RCC 7860 (cell line): ENCODE measurements around the gene BBOX1.
"Not testable (repeated sequence)": the region's sequence is repeated elsewhere in the genome, so short reads cannot be mapped to it uniquely, and the experiment has no call there.

Experiments
- DNase-seq: peaks from one replicate; pipeline ENCODE4 v3.0.0-alpha.2; 2015; ENCODE audit warnings: low spot score
- FAIRE-seq: peaks from 2 replicates; lab custom pipeline; 2012; peaks lifted over from hg19 to GRCh38; lab: Jason Lieb, UNC

The BBOX1 gene

DNA sequence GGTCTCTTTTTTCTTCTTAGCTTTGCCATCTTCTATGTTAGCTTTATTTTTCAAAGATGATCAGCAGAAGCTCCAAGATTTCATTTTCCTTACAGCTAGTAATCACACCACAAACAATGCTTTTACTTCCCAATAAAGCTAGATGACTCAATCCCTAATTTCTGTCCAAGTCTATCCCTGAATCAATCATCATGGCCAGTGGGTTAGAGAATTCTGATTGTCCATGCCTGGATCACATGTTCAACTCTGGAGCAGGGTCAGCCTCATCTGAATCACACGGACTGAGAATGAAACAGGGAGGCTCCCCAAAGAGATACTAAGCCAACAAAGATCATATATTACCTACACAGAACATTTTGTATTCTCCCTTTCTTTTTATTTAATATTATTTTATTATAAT lies 79.6 kb downstream of the BBOX1 start:
- FAIRE-seq (no peak), DNase-seq (no peak)

DNA sequence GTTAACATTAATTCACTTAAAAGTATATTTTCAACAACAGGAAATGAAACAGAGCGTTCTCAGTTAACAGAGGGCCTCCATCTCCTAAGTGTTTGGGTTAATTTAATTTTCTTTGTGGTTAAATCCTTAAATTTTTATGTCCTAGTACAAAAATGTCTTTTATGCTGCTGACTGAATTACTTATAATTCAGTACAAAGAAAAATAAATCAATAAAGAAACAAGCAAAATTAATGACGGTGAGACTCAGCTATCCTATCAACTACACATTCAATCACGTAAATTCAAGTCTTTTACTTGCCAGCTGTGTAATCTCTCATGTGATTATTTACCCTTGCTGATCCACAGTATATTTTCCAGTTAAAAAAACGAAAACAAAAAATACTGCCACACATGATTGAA lies 81.4 kb downstream of the BBOX1 start:
- DNase-seq, result no peak

GRCh38 chr11:27124514-27125264 lies 84.1 kb downstream of the BBOX1 start:
- DNase-seq (no peak), FAIRE-seq (no peak)

More for the DNA sequence above, 81.4 kb downstream of the BBOX1 start:
- no peak for FAIRE-seq

- FAIRE-seq (no peak), DNase-seq (no peak)
Observed at GRCh38 chr11:27129686-27130085, 89.1 kb downstream of the BBOX1 start.

DNA sequence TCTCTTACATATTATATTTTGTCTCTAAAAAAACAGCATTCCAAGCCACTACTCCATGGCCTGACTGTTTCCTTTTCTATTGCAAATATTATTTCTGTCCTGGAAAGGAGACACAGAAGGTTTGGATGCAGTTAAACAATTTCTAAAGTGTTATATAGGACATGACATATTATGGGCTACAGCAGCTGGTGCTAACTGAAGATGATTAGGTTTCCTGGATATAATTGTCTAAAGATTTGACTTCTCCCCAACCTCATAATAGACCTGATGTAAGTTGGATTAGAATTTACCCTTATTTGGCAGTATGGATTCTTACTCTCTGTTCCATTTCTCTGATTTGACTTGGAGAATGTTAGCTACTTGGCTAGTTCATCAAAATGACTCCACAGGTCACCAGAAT lies 90.2 kb downstream of the BBOX1 start:
- DNase-seq, result no peak
- FAIRE-seq, result no peak

DNA sequence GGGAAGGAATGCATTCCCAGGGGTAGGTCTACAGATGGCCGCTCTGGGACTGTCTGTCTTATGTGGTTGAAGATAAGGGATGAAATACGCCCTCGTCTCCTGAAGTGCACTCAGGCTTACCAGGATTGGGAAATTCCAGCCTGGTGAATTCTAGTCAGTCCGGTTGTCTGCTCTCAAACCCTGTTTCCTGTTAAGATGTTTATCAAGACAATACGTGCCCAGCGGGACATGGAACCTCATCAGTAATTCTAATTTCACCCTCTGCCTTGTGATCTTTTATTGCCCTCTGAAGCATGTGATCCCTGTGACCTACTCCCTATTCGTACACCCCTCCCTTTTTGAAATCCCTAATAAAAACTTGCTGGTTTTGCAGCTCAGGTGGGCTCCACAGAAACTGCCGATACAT lies 95.3 kb downstream of the BBOX1 start:
- DNase-seq, FAIRE-seq: not testable (repeated sequence)

GRCh38 chr11:27138716-27139115 lies 98.1 kb downstream of the BBOX1 start:
- DNase-seq (no peak), FAIRE-seq (no peak)

DNA sequence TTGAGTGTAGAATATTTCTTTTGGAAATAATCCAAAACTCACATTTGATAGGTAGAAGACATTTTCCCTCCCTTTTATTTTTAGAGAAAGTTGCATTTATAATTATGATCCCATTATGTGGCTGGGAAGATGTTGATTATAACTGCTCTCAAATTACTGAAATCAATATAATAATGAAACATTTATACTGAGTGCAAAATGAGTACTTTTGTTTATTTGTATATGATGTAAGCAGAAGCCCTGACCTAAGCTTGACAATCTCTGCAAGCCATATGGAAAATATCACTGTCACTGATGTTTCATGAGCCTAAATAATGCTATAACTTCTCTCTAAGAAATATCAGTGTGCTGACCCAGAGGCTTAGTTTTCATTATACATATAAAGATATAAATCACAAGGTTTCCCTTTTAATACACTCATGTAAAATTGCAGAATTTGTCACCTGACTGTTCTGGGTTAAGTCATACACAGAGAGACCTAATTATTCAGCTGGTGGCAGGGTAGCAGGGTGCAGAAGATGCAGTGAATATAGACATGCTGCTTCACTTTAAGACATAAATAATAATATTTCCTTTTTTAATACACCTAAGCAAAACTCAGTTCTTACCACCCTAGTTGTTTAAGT lies 99.2 kb downstream of the BBOX1 start:
- DNase-seq (no peak), FAIRE-seq (no peak)

GRCh38 chr11:27141576-27141975 lies 101.0 kb downstream of the BBOX1 start:
- FAIRE-seq (no peak), DNase-seq (no peak)

DNA sequence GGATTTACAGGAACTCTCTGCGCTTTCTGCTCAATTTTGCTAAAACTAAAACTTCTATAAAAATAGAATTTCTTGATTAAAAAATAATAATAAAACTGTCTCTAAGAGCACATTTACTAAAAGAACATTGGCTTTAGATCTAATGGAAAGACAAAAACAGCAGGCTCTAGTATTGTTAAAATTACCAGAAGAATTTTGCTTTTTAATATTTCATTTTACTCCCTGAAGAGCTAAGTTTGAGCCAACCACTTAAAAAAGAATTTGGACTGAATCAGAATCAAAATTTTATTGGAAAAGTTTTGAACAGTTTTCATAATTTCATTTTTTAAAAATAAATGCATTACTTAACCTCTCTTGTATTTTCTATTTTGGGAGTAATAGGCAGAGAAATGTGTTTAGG lies 107.3 kb downstream of the BBOX1 start:
- no peak for FAIRE-seq

GRCh38 chr11:27148506-27148905 lies 107.9 kb downstream of the BBOX1 start:
- FAIRE-seq (no peak), DNase-seq (no peak)

More for the DNA sequence above, 107.3 kb downstream of the BBOX1 start:
- DNase-seq, result no peak

DNA sequence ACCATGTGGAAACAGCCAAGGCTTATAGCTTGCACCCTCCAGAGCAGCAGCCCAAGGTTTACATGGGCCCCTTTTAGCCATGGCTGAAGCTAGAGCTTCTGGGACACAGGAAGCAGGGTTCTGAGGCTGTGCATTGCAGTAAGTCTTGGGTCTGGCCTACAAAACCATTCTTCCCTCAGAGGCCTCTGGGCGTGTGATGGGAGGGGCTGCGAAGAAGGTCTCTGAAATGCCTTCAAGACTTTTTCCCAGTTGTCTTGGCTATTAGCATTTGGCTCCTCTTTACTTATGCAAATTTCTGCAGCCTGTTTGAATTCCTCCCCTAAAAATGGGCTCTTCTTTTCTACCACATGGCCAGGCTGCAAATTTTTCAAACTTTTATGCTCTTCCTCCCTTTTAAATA lies 109.5 kb downstream of the BBOX1 start:
- DNase-seq (no peak), FAIRE-seq (no peak)

- no peak for FAIRE-seq
- no peak for DNase-seq
Observed at GRCh38 chr11:27153136-27153535, 112.5 kb downstream of the BBOX1 start.

DNA sequence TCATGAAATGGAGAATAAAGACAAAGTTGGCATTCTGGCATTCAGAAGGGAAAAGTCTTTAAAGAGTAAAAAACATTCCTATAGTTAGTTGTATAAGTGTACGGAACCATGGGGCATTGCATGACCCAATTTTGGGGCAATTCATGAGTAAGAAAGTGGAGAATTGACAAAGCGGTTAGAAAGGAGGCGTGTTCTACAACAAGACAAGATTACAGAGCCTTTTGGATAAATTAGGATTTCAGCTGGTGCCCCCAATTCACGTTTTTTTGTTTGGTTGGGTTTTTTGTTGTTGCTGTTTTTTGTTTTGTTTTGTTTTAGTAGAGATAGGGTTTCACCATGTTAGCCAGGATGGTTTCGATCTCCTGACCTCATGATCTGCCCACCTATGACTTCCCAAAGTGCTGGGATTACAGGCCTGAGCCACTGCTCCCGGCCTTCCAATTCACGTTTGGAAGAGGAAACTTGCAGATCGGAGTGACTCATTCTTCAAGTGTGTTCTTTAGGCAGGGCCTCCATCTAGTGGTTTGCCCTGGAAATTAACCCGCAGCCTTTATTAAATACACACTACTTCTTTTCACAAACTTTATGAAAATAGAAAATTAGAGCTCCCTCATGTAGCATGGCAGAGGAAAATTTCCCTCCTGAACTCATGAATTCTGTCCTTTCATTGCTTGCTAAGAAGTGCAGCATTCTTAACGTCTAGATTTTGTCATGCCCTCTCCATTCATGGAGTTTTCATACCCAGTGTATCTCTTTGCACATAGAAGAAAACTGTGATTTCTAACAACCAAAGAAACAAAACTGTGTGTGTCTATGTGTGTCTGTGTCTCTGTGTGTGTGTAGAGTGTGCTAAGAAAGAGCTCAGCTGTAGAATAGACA lies 118.1 kb downstream of the BBOX1 start:
- peak; percentile 50 for DNase-seq
- FAIRE-seq, result no peak

GRCh38 chr11:27159335-27159679 lies 118.7 kb downstream of the BBOX1 start:
- DNase-seq, result no peak
- FAIRE-seq, result no peak

DNA sequence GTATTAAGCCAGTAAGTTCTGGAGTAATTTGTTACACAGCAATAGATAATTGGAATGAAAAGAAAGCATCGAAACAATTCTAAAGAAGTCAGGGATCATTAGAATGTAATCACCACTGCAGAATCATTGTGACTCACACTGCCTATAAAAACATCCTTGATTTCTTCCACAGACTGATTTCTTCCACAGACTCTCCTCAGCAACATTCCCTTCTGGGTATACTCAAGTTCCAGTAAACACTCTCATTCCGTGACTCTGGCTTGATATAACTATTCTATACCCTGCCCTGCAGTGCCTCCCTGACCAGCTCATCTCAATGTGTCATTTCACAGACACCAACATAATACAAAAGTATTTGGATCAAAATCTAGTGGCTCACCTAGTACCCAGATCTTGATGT lies 120.5 kb downstream of the BBOX1 start:
- no peak for FAIRE-seq
- no peak for DNase-seq

- no peak for DNase-seq
- FAIRE-seq, result no peak
Observed at GRCh38 chr11:27162237-27162636, 121.6 kb downstream of the BBOX1 start.

DNA sequence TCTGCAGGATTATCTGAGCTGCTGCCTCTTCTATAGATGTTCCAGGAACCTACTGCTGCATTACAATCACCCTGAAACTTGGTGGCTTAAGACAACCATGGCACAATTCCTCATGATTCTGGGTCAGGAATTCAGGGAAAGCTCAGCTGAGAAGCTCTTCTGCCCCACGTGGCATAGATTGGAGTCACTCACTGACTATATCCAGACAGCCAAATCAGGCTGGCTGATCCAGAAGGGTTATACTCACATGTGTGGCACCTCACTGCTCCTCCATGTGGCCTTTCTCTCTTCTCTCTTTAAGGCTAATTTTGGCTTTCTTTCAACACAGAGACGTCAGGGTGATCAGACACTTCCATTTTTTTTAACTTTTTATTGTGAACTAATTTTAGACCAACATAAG lies 125.5 kb downstream of the BBOX1 start:
- FAIRE-seq (no peak), DNase-seq (no peak)

DNA sequence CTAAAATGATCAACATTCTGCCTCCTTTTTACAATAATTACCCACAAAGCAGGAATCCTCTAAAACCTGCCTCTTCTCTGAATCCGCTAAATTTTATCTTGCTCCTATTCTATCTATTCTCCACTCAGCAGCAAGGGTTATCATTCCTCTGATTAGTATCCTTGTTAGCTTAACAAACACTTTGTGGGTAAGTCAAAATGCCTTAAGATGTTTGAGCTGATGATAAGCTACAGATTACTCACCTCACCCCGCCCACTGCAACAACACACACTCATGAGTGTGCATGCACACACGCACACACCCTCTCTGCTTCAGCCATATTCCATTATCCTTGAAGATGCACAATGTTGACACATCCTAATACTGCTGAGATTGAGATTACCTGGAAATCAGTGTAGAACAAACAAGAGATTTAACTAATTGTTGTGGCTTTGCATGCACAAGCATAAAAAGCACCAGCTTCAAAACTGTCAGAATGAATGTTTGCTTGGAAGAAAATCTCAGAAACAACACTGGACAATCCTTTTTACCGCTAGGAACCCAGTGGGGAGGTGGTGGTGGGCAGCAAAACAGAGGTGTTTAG lies 130.9 kb downstream of the BBOX1 start:
- FAIRE-seq (no peak), DNase-seq (no peak)

DNA sequence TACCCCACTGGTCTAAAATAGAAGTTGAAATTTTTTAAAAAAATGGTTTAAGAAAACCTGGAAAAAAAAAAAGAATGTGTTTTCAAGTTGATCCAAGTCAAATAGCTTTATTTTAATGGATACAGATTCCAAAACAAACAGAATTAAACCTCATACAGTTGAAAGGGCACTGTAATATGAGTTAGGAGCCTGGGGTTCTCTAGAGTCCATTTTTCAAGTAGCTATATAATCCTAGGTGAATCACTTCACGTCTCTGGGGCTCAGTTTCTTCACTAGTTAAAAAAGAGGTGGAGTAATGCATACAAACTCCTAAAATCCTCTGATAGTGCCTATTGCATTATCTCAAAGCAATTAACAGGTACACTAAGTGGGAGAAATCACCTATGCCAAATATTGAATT lies 132.9 kb downstream of the BBOX1 start:
- FAIRE-seq (no peak), DNase-seq (no peak)

GRCh38 chr11:27174021-27174420 lies 133.4 kb downstream of the BBOX1 start:
- FAIRE-seq, result no peak
- no peak for DNase-seq
